ENCODE data around the gene PAGE2B.

The PAGE2B gene

DNA sequence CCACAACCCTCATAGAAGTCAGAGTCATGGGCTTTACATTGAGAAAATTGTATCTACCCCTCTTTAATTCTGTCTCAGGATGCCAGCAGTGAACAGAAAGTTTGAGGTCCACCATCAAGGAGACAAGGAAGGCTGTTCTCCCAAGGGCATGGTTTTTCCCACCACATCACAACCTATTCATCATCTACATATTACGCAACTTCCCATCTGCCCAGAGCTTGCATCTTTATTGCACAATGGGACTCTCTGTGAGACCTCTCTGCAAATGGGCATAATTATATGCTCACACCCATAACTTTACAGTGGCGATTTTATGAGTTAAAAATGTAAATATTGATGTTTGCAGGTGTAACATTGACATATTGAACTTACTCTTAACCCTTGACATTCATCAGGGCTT lies 52.9 kb downstream of the PAGE2B start:
- H3K4me1 ChIP-seq (ENCODE audit: insufficient read depth, low read length), result no peaks in the 10 kb centered on the region
- H3K9me3 ChIP-seq (ENCODE audit: control insufficient read depth, insufficient read depth, low read length), result no peaks in the 10 kb centered on the region; the same call in 1 of the 2 replicates
- H3K36me3 ChIP-seq (ENCODE audit: insufficient read depth, low read length), result no peaks in the 10 kb centered on the region
- H3K9ac ChIP-seq (ENCODE audit: low read depth, low read length), result no peak overlapping the region
